ENCODE data around the gene MYOM1.
"Not testable (repeated sequence)": the region's sequence is repeated elsewhere in the genome, so short reads cannot be mapped to it uniquely, and the experiment has no call there.

MYOM1 gene

GRCh38 chr18:3205239-3205638, 14.5 kb downstream of the MYOM1 start:
- no peak overlapping the region for H3K4me3 ChIP-seq (ENCODE audit: low read depth, low read length)
- in situ Hi-C loops (cut with HindIII; ENCODE audit: low sequenced_read_pairs): no loop called here
- DNase-seq (ENCODE audit: low read depth): no peak
- TF ChIP-seq, protein P1, sequence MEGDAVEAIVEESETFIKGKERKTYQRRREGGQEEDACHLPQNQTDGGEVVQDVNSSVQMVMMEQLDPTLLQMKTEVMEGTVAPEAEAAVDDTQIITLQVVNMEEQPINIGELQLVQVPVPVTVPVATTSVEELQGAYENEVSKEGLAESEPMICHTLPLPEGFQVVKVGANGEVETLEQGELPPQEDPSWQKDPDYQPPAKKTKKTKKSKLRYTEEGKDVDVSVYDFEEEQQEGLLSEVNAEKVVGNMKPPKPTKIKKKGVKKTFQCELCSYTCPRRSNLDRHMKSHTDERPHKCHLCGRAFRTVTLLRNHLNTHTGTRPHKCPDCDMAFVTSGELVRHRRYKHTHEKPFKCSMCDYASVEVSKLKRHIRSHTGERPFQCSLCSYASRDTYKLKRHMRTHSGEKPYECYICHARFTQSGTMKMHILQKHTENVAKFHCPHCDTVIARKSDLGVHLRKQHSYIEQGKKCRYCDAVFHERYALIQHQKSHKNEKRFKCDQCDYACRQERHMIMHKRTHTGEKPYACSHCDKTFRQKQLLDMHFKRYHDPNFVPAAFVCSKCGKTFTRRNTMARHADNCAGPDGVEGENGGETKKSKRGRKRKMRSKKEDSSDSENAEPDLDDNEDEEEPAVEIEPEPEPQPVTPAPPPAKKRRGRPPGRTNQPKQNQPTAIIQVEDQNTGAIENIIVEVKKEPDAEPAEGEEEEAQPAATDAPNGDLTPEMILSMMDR (IDR thresholded peaks at IDR 0.05; ENCODE audit: low read depth, low read length, missing control alignments): no peak

DNA sequence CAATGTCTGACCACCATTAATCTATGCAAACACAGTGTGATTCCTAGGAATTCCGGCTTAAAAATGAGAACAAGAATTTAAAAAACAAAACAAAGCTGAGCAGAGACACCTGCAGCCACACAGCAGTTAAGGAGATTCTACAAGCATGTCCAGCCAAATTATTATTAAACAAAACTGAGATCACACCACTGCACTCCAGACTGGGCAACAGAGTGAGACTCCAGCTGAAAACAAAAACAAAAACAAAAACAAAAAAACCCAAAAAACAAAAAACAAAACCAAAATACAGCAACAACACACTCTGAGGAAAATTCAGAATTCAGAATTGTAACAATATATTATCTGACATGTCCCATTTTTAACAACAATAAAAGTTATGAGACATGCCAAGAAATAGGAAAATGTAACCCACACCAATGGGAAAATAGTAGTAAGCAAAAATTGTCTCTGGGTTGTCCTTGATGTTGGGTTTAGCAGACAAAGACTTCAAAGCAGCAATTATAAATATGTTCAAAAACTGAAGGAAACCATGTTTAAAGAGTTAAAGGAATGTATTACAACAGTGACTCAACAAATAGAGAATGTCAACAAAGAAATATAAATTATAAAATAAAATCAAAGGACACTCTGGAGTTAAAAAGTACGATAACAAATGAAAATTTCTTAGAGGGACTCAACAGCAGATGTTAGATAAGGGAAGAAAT, 19.7 kb downstream of the MYOM1 start:
- TF ChIP-seq, protein P1 (IDR thresholded peaks at IDR 0.05; ENCODE audit: low read depth, low read length, missing control alignments): no peak
- no peak for DNase-seq (ENCODE audit: low read depth)
- no peak overlapping the region for H3K4me3 ChIP-seq (ENCODE audit: low read depth, low read length)
- in situ Hi-C loops (cut with HindIII; ENCODE audit: low sequenced_read_pairs): no loop called here

- H3K4me3 ChIP-seq (ENCODE audit: low read depth, low read length); in situ Hi-C loops (cut with HindIII; ENCODE audit: low sequenced_read_pairs); DNase-seq (ENCODE audit: low read depth): not testable (repeated sequence)
These were observed 21.4 kb downstream of the MYOM1 start for GRCh38 chr18:3198260-3198860.

- in situ Hi-C loops (cut with HindIII; ENCODE audit: low sequenced_read_pairs): no loop called here
- no peak for DNase-seq (ENCODE audit: low read depth)
- TF ChIP-seq, protein P1 (IDR thresholded peaks at IDR 0.05; ENCODE audit: low read depth, low read length, missing control alignments): no peak
- no peak overlapping the region for H3K4me3 ChIP-seq (ENCODE audit: low read depth, low read length)
These were observed 24.7 kb downstream of the MYOM1 start for GRCh38 chr18:3194947-3195612.

DNA sequence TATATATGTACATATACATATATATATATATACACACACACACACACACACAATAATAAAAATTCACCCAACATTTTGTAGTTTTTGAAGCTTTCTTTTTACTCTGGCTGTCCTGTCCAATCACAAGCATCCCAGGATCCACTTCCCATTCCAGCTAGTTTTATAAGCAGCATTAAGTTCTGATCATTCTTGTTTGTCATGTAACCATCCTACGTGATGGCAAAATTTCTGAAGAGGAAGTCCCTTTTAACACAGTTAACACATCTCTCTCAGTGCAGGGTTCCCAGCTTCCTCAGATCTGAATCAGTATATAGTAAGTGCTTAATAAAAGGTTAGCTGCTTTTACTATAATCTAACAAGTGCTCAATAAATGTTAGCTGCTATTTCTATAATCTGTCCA, 26.4 kb downstream of the MYOM1 start:
- in situ Hi-C loops (cut with HindIII; ENCODE audit: low sequenced_read_pairs): no loop called here
- TF ChIP-seq, protein P1 (IDR thresholded peaks at IDR 0.05; ENCODE audit: low read depth, low read length, missing control alignments): no peak

GRCh38 chr18:3192752-3193151, 27.0 kb downstream of the MYOM1 start:
- DNase-seq (ENCODE audit: low read depth): no peak
- in situ Hi-C loops (cut with HindIII; ENCODE audit: low sequenced_read_pairs): no loop called here
- TF ChIP-seq, protein P1 (IDR thresholded peaks at IDR 0.05; ENCODE audit: low read depth, low read length, missing control alignments): no peak
- no peak overlapping the region for H3K4me3 ChIP-seq (ENCODE audit: low read depth, low read length)

More for the DNA sequence above, 26.4 kb downstream of the MYOM1 start:
- H3K4me3 ChIP-seq (ENCODE audit: low read depth, low read length): no peak overlapping the region
- no peak for DNase-seq (ENCODE audit: low read depth)

DNA sequence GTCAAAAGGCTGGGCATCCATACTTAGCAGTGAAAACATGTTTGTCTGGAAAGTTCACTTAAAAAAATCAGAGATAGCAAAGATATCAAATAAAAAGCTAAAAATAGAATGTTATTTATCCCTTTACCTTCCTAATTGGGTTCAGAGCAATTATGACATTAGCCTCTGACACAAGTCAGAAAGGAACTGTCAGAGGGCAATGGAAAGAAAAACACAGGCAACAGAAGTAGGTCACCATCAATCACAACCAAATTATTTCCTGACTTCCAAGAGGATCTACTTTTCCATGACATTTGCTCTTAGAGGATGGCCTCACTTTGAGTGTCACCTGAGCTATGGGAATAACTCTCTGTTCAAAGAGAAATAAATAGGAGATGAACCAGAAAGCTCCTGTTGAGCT, 27.5 kb downstream of the MYOM1 start:
- TF ChIP-seq, protein P1 (IDR thresholded peaks at IDR 0.05; ENCODE audit: low read depth, low read length, missing control alignments): no peak
- in situ Hi-C loops (cut with HindIII; ENCODE audit: low sequenced_read_pairs): no loop called here
- no peak for DNase-seq (ENCODE audit: low read depth)
- H3K4me3 ChIP-seq (ENCODE audit: low read depth, low read length): no peak overlapping the region
